Activated B cell treated with CpG ODN at 0.5 μM for 24 hours (primary cell): ENCODE data around the gene CD300LF. TPM values are rescaled to one million over a fixed set of nuclear protein-coding genes. Genes with fewer than 3 reads are reported as not detected.

Source experiments
- ATAC-seq: fragments of 200-7000 bp; cut with Tn5 transposase; one replicate; pipeline ENCODE4 v1.10.0; 2021; ENCODE audit warnings: low read depth, mild to moderate bottlenecking, moderate library complexity
- CTCF ChIA-PET: fragments of 350-600 bp; sonication (Branson Sonifier 250); formaldehyde crosslinking; loops from one replicate; lab custom pipeline; 2021; ENCODE audit warnings: antibody characterized with exemption; lab: Charles Lee
- POLR2A ChIA-PET: fragments of 350-600 bp; sonication (Branson Sonifier 250); formaldehyde crosslinking; loops from one replicate; lab custom pipeline; 2021; ENCODE audit warnings: antibody characterized with exemption; lab: Charles Lee
- DNase-seq: peaks from one replicate; pipeline ENCODE4 v3.0.0; 2022
- H3K27ac Mint-ChIP-seq: one replicate; pipeline ENCODE4 v1.8.0; 2020; ENCODE audit warnings: mixed read lengths
- H3K27me3 Mint-ChIP-seq: one replicate; pipeline ENCODE4 v1.8.0; 2021; ENCODE audit warnings: mixed read lengths
- H3K36me3 Mint-ChIP-seq: one replicate; pipeline ENCODE4 v1.8.0; 2021; ENCODE audit warnings: low read depth, mixed read lengths
- H3K4me1 Mint-ChIP-seq: one replicate; pipeline ENCODE4 v1.8.0; 2021; ENCODE audit warnings: mixed read lengths
- H3K4me3 Mint-ChIP-seq: one replicate; pipeline ENCODE4 v1.8.0; 2020; ENCODE audit warnings: mild to moderate bottlenecking, mixed read lengths
- H3K9me3 Mint-ChIP-seq: one replicate; pipeline ENCODE4 v1.8.0; 2020; ENCODE audit warnings: mixed read lengths
- CTCF ChIP-seq: fragments of 200-600 bp; IDR thresholded peaks from one replicate; pipeline ENCODE4 v1.8.0; 2022; ENCODE audit warnings: antibody characterized with exemption, mild to moderate bottlenecking
- intact Hi-C: fragments of 100-400 bp; cut with micrococcal nuclease; formaldehyde crosslinking; loops from one replicate; pipeline ENCODE4 v1.15.1; 2024
- total RNA-seq: library from RNA; stranded (reverse); gene quantifications from 2 replicates; pipeline ENCODE4 v1.2.3, GENCODE V29; 2022

CD300LF gene
- total RNA-seq, 1 donor from 2014 or later: 0.33 TPM

GRCh38 chr17:74699236-74699635, 13.5 kb downstream of the CD300LF start:
- Mint-ChIP-seq H3K27ac (no peak overlapping the region), H3K4me3 (no peak overlapping the region), H3K27me3 (peaks cover 3% of the 10 kb centered on the region), H3K9me3 (no peaks in the 10 kb centered on the region), H3K4me1 (no peaks in the 10 kb centered on the region), H3K36me3 (no peaks in the 10 kb centered on the region)
- ChIA-PET POLR2A (interaction anchor here (0.6 kb wide), 1 partner anchor 67 kb away, joined by 5 read pairs; no protein-coding TSS in a partner anchor), CTCF (no interaction called here)
- intact Hi-C loops: no loop called here
- DNase-seq (no peak), ATAC-seq (no peak)
- no peak for TF ChIP-seq CTCF

- intact Hi-C loops: no loop called here
- CTCF ChIA-PET: no interaction called here
- ATAC-seq: no peak
- H3K27ac Mint-ChIP-seq: no peak overlapping the region
- POLR2A ChIA-PET: no interaction called here
- no peak for TF ChIP-seq CTCF
- H3K4me3 Mint-ChIP-seq: no peak overlapping the region
- H3K9me3 Mint-ChIP-seq: no peaks in the 10 kb centered on the region
- H3K4me1 Mint-ChIP-seq: no peaks in the 10 kb centered on the region
- H3K27me3 Mint-ChIP-seq: peaks cover 9% of the 10 kb centered on the region
- no peaks in the 10 kb centered on the region for H3K36me3 Mint-ChIP-seq
- no peak for DNase-seq
Observed at GRCh38 chr17:74698069-74698468, 14.7 kb downstream of the CD300LF start.

GRCh38 chr17:74697515-74697914, 15.2 kb downstream of the CD300LF start:
- Mint-ChIP-seq H3K9me3 (no peaks in the 10 kb centered on the region), H3K27me3 (peaks cover 14% of the 10 kb centered on the region), H3K36me3 (no peaks in the 10 kb centered on the region), H3K4me1 (no peaks in the 10 kb centered on the region), H3K4me3 (no peak overlapping the region), H3K27ac (no peak overlapping the region)
- POLR2A ChIA-PET: no interaction called here
- intact Hi-C loops: no loop called here
- ATAC-seq (no peak), DNase-seq (no peak)
- no peak for TF ChIP-seq CTCF
- CTCF ChIA-PET: no interaction called here

- no peaks in the 10 kb centered on the region for H3K36me3 Mint-ChIP-seq
- ATAC-seq (no peak), DNase-seq (no peak)
- no peaks in the 10 kb centered on the region for H3K4me1 Mint-ChIP-seq
- CTCF ChIA-PET: no interaction called here
- intact Hi-C loops: no loop called here
- POLR2A ChIA-PET: no interaction called here
- H3K4me3 Mint-ChIP-seq: no peak overlapping the region
- H3K9me3 Mint-ChIP-seq: no peaks in the 10 kb centered on the region
- no peak overlapping the region for H3K27ac Mint-ChIP-seq
- TF ChIP-seq CTCF: no peak
- H3K27me3 Mint-ChIP-seq: peaks cover 13% of the 10 kb centered on the region
Observed at GRCh38 chr17:74695629-74696028, 17.1 kb downstream of the CD300LF start.

GRCh38 chr17:74694081-74694480, 18.6 kb downstream of the CD300LF start:
- ChIA-PET POLR2A (no interaction called here), CTCF (no interaction called here)
- no peak for TF ChIP-seq CTCF
- Mint-ChIP-seq H3K4me3 (no peak overlapping the region), H3K27ac (no peak overlapping the region), H3K4me1 (peaks cover 12% of the 10 kb centered on the region), H3K9me3 (no peaks in the 10 kb centered on the region), H3K27me3 (peaks cover 13% of the 10 kb centered on the region), H3K36me3 (no peaks in the 10 kb centered on the region)
- intact Hi-C loops: no loop called here
- ATAC-seq (no peak), DNase-seq (no peak)
